Mucosa of descending colon (tissue), 3 donors: ENCODE measurements around the gene PFN3. TPM values are rescaled to one million over a fixed set of nuclear protein-coding genes. Genes with fewer than 3 reads are reported as not detected.
"Not testable (repeated sequence)": the region's sequence is repeated elsewhere in the genome, so short reads cannot be mapped to it uniquely, and the experiment has no call there.

Source experiments
- ATAC-seq: fragments of 200-7000 bp; cut with Tn5 transposase; one replicate; pipeline ENCODE4 v1.9.1; 2020; ENCODE audit warnings: mild to moderate bottlenecking, moderate library complexity
- DNase-seq, 3 donors: peaks; one replicate each; pipeline ENCODE4 v3.0.0-alpha.2; 2020
- H3K36me3 ChIP-seq: fragments of 200-600 bp; one replicate; pipeline ENCODE4 v1.8.0; 2021; ENCODE audit warnings: low read depth, mild to moderate bottlenecking
- H3K4me1 ChIP-seq: fragments of 200-600 bp; one replicate; pipeline ENCODE4 v1.8.0; 2021; ENCODE audit warnings: low read depth, mild to moderate bottlenecking
- H3K4me3 ChIP-seq: fragments of 200-600 bp; one replicate; pipeline ENCODE4 v1.8.0; 2021; ENCODE audit warnings: mild to moderate bottlenecking
- H3K9me3 ChIP-seq: fragments of 200-600 bp; one replicate; pipeline ENCODE4 v1.8.0; 2021; ENCODE audit warnings: mild to moderate bottlenecking
- CTCF ChIP-seq: fragments of 200-600 bp; IDR thresholded peaks from one replicate; pipeline ENCODE4 v1.8.0; 2022; ENCODE audit warnings: antibody characterized with exemption, mild to moderate bottlenecking
- intact Hi-C, 2 donors: fragments of 100-400 bp; cut with DNase I in 1 of 2; cut with micrococcal nuclease in 1 of 2; formaldehyde crosslinking; loops; one replicate each; pipeline versions ENCODE4 v1.11.0 to v1.11.1; 2022; cut with DNase I, micrococcal nuclease
- total RNA-seq, 3 donors: library from RNA; stranded (reverse); fragmentation: NEBNext Ultra II Directional in 2 of 3; extraction: Animal tissue kit (Norgen Biotek cat#: 25700) in 2 of 3; gene quantifications; one replicate each; pipeline versions ENCODE4 v1.2.1 to v1.2.4, GENCODE V29; 2021 to 2023
- donor health status: DM: no; HTN: no; CAD: no; lungs with moderate emphysema.
- donor health status: DM: no; HTN: no; CAD: no.
- donor health status: DM: no; HTN: yes; CAD: no.

The PFN3 gene
- total RNA-seq, 3 donors from 2014 or later = not detected

GRCh38 chr5:177377851-177378776 is 22.3 kb downstream of the PFN3 start:
- Histone ChIP-seq H3K36me3 (no peaks in the 10 kb centered on the region), H3K4me1 (no peaks in the 10 kb centered on the region), H3K9me3 (no peaks in the 10 kb centered on the region), H3K4me3 (no peak overlapping the region)
- no peak for TF ChIP-seq CTCF
- ATAC-seq = no peak
- no peak for DNase-seq
- intact Hi-C loops = no loop called here

- intact Hi-C loops = no loop called here
- Histone ChIP-seq H3K9me3 (no peaks in the 10 kb centered on the region), H3K4me1 (peaks cover 3% of the 10 kb centered on the region), H3K36me3 (no peaks in the 10 kb centered on the region), H3K4me3 (no peak overlapping the region)
- ATAC-seq = no peak
- no peak for TF ChIP-seq CTCF
- no peak for DNase-seq
These were observed 24.4 kb downstream of the PFN3 start for GRCh38 chr5:177376107-177376506.

- H3K36me3 ChIP-seq, intact Hi-C loops, H3K4me1 ChIP-seq, H3K9me3 ChIP-seq, ATAC-seq, DNase-seq, H3K4me3 ChIP-seq: not testable (repeated sequence)
These were observed 24.9 kb downstream of the PFN3 start for GRCh38 chr5:177375516-177375915.

GRCh38 chr5:177374211-177374610 is 26.2 kb downstream of the PFN3 start:
- intact Hi-C loops = no loop called here
- no peaks in the 10 kb centered on the region for H3K9me3 ChIP-seq
- H3K36me3 ChIP-seq = no peaks in the 10 kb centered on the region
- H3K4me3 ChIP-seq = no peak overlapping the region
- DNase-seq (no peak), ATAC-seq (no peak)
- peaks cover 8% of the 10 kb centered on the region for H3K4me1 ChIP-seq
- TF ChIP-seq CTCF = no peak

- TF ChIP-seq CTCF = no peak
- DNase-seq (no peak), ATAC-seq (no peak)
- Histone ChIP-seq H3K4me3 (no peak overlapping the region), H3K4me1 (peaks cover 8% of the 10 kb centered on the region), H3K36me3 (no peaks in the 10 kb centered on the region), H3K9me3 (no peaks in the 10 kb centered on the region)
- intact Hi-C loops = no loop called here
These were observed 26.7 kb downstream of the PFN3 start for GRCh38 chr5:177373806-177374205.

- intact Hi-C loops = no loop called here
- no peaks in the 10 kb centered on the region for H3K9me3 ChIP-seq
- DNase-seq = no peak
- H3K4me1 ChIP-seq = peaks cover 8% of the 10 kb centered on the region
- no peak for TF ChIP-seq CTCF
- no peak overlapping the region for H3K4me3 ChIP-seq
- ATAC-seq = no peak
- H3K36me3 ChIP-seq = no peaks in the 10 kb centered on the region
These were observed 27.6 kb downstream of the PFN3 start for GRCh38 chr5:177372910-177373309.
